SK-N-SH (cell line): ENCODE measurements around the gene MST1. TPM values are rescaled to one million over a fixed set of nuclear protein-coding genes. Genes with fewer than 3 reads are reported as not detected.

Experiments used
- CTCF ChIA-PET: fragments of 300-600, 350-600 bp; formaldehyde crosslinking; extraction: SDS; loops from one replicate; lab custom pipeline; 2021; lab: Yijun Ruan, JAX
- POLR2A ChIA-PET: fragments of 350-600 bp; sonication (Branson Sonifier 250); formaldehyde crosslinking; extraction: SDS; loops from one replicate; lab custom pipeline; 2020; ENCODE audit warnings: antibody characterized with exemption, inconsistent platforms; lab: Yijun Ruan, JAX
- DNase-seq: peaks from one replicate; pipeline ENCODE4 v3.0.0; 2012
- H2AFZ ChIP-seq: fragments of 200-600 bp; sonication (generic); 2 replicates; pipeline ENCODE4 v1.8.1; 2016; ENCODE audit warnings: antibody characterized with exemption, mild to moderate bottlenecking, low read depth
- H3F3A ChIP-seq: fragments of 200-600 bp; sonication (generic); replicated peaks from 2 replicates; pipeline ENCODE3; 2016; ENCODE audit warnings: antibody characterized with exemption, mild to moderate bottlenecking; ENCODE audit not compliant: insufficient read depth
- H3K27ac ChIP-seq, 2 experiments: fragments of 200-500 bp in 1 of 2; fragments of 200-600 bp in 1 of 2; sonication (Bioruptor generic) in 1 of 2; sonication (generic), shearing (Covaris generic) in 1 of 2; 2 replicates each; pipeline versions ENCODE4 v1.5.1 to v1.6.1; 2014 to 2016; ENCODE audit warnings: low read depth in 2 of 2, inconsistent platforms in 1 of 2, low read length in 1 of 2, mild to moderate bottlenecking in 1 of 2, mixed read lengths in 1 of 2
- H3K27me3 ChIP-seq: fragments of 200-600 bp; sonication (generic), shearing (Covaris generic); 2 replicates; pipeline ENCODE4 v1.6.1; 2016; ENCODE audit warnings: mixed run types; ENCODE audit not compliant: insufficient read depth
- H3K36me3 ChIP-seq, 2 experiments: fragments of 200-500 bp in 1 of 2; fragments of 200-600 bp in 1 of 2; sonication (Bioruptor generic) in 1 of 2; sonication (generic) in 1 of 2; replicated peaks in 1 of 2; 2 replicates each; pipeline versions ENCODE3 to v1.5.1; 2014 to 2016; ENCODE audit warnings: low read length in 1 of 2, mild to moderate bottlenecking in 1 of 2; ENCODE audit not compliant: insufficient read depth in 2 of 2, control insufficient read depth in 1 of 2
- H3K4me1 ChIP-seq, 2 experiments: fragments of 200-500 bp in 1 of 2; fragments of 200-600 bp in 1 of 2; sonication (Bioruptor generic) in 1 of 2; sonication (generic), shearing (Covaris generic) in 1 of 2; 2 replicates each; pipeline versions ENCODE4 v1.5.1 to v1.6.1; 2014 to 2016; ENCODE audit warnings: low read depth in 1 of 2, low read length in 1 of 2, mixed run types in 1 of 2; ENCODE audit not compliant: insufficient read depth in 2 of 2, control insufficient read depth in 1 of 2
- H3K4me2 ChIP-seq: fragments of 200-600 bp; sonication (generic), shearing (Covaris generic); 2 replicates; pipeline ENCODE4 v1.6.1; 2017; ENCODE audit warnings: mixed run types
- H3K4me3 ChIP-seq, 2 experiments: fragments of 200-500 bp in 1 of 2; fragments of 200-600 bp in 1 of 2; sonication (Bioruptor generic) in 1 of 2; sonication (generic), shearing (Covaris generic) in 1 of 2; 2 replicates each; pipeline versions ENCODE4 v1.5.1 to v1.8.1; 2014 to 2016; ENCODE audit warnings: low read depth in 2 of 2, inconsistent platforms in 1 of 2, low read length in 1 of 2, mild to moderate bottlenecking in 1 of 2, mixed read lengths in 1 of 2, moderate library complexity in 1 of 2
- H3K79me2 ChIP-seq: fragments of 200-600 bp; sonication (generic); 2 replicates; pipeline ENCODE4 v1.8.1; 2017; ENCODE audit warnings: mild to moderate bottlenecking; ENCODE audit not compliant: insufficient read depth
- H3K9ac ChIP-seq: fragments of 200-600 bp; sonication (generic); 2 replicates; pipeline ENCODE4 v1.6.1; 2017; ENCODE audit warnings: mixed run types
- H3K9me2 ChIP-seq: fragments of 200-600 bp; sonication (generic); 2 replicates; pipeline ENCODE4 v1.6.1; 2017; ENCODE audit warnings: mixed run types
- H3K9me3 ChIP-seq: fragments of 200-600 bp; sonication (generic); 2 replicates; pipeline ENCODE4 v1.6.1; 2017; ENCODE audit warnings: mixed run types, mild to moderate bottlenecking, moderate library complexity
- H4K20me1 ChIP-seq: fragments of 200-600 bp; sonication (generic); 2 replicates; pipeline ENCODE4 v1.6.1; 2017; ENCODE audit warnings: mild to moderate bottlenecking, mixed run types; ENCODE audit not compliant: insufficient read depth
- CHD2 ChIP-seq: fragments of 150-350 bp; IDR thresholded peaks from 2 replicates; pipeline ENCODE4 v1.6.1; 2018; ENCODE audit warnings: low read length; ENCODE audit not compliant: partially characterized antibody
- ELF1 ChIP-seq: IDR thresholded peaks from 2 replicates; pipeline ENCODE4 v1.4.0; 2012
- EP300 ChIP-seq, 2 experiments: IDR thresholded peaks; 2 replicates each; pipeline versions ENCODE4 v1.4.0 to v1.6.1; 2012; ENCODE audit warnings: borderline replicate concordance in 1 of 2, low read depth in 1 of 2, low read length in 1 of 2
- EZH2phosphoT487 ChIP-seq: fragments of 200-600 bp; sonication (generic); IDR thresholded peaks from 2 replicates; pipeline ENCODE4 v1.6.1; 2017; ENCODE audit warnings: low read depth, mixed run types, mild to moderate bottlenecking, antibody characterized with exemption, moderate library complexity, borderline replicate concordance
- FOSL2 ChIP-seq: IDR thresholded peaks from 2 replicates; pipeline ENCODE4 v1.4.0; 2012; ENCODE audit warnings: low read depth, mild to moderate bottlenecking, moderate library complexity, borderline replicate concordance
- GABPA ChIP-seq: IDR thresholded peaks from 2 replicates; pipeline ENCODE4 v1.4.0; 2012; ENCODE audit warnings: low read depth, mild to moderate bottlenecking
- GATA2 ChIP-seq: sonication (generic); formaldehyde crosslinking; IDR thresholded peaks from 2 replicates; pipeline ENCODE4 v1.5.0; 2020; ENCODE audit warnings: mild to moderate bottlenecking, missing genetic modification reagents
- IRF3 ChIP-seq: fragments of 150-350 bp; IDR thresholded peaks from 2 replicates; pipeline ENCODE4 v1.6.1; 2016; ENCODE audit warnings: mild to moderate bottlenecking, low read depth, low read length
- NRF1 ChIP-seq: IDR thresholded peaks from 2 replicates; pipeline ENCODE4 v1.6.1; 2012; ENCODE audit warnings: low read depth, mild to moderate bottlenecking, low read length
- RCOR1 ChIP-seq: fragments of 150-350 bp; IDR thresholded peaks from 2 replicates; pipeline ENCODE4 v1.6.1; 2017; ENCODE audit warnings: antibody characterized with exemption, low read length
- REST ChIP-seq: IDR thresholded peaks from 2 replicates; pipeline ENCODE4 v1.6.1; 2012; ENCODE audit warnings: mild to moderate bottlenecking, low read depth, low read length, moderate library complexity
- RFX5 ChIP-seq: IDR thresholded peaks from 2 replicates; pipeline ENCODE4 v1.6.1; 2012; ENCODE audit warnings: mild to moderate bottlenecking, improper control_type of control experiment, low read length
- RXRA ChIP-seq: IDR thresholded peaks from 2 replicates; pipeline ENCODE4 v1.4.0; 2012; ENCODE audit warnings: low read depth, mild to moderate bottlenecking, borderline replicate concordance
- SIN3A ChIP-seq: IDR thresholded peaks from 2 replicates; pipeline ENCODE4 v1.6.1; 2012; ENCODE audit warnings: low read depth, mild to moderate bottlenecking, low read length, moderate library complexity, borderline replicate concordance
- SMC3 ChIP-seq: IDR thresholded peaks from 2 replicates; pipeline ENCODE4 v1.6.1; 2012; ENCODE audit warnings: low read depth, low read length, improper control_type of control experiment
- TAF1 ChIP-seq: IDR thresholded peaks from 2 replicates; pipeline ENCODE4 v1.6.1; 2012; ENCODE audit warnings: low read depth, mild to moderate bottlenecking, low read length, moderate library complexity, borderline replicate concordance
- USF1 ChIP-seq: IDR thresholded peaks from 2 replicates; pipeline ENCODE4 v1.4.0; 2012; ENCODE audit warnings: low read depth, borderline replicate concordance
- ZBTB33 ChIP-seq: IDR thresholded peaks from 2 replicates; pipeline ENCODE4 v1.4.0; 2012; ENCODE audit warnings: low read depth, borderline replicate concordance
- WGBS: methylation state at CpG from one replicate; pipeline ENCODE4 v1.1.6; 2017; ENCODE audit warnings: low lambda C conversion rate; 5-methylcytosine and 5-hydroxymethylcytosine counted together
- polyA plus RNA-seq, 3 experiments: library from polyadenylated mRNA; depleted of rRNA; stranded (reverse); fragments of >200 nt; gene quantifications; 2 replicates each; pipeline ENCODE4 v1.2.3, GENCODE V29; 2012

MST1 gene
- polyA plus RNA-seq, 1 of the 3 experiments (the other 2 are of a cell fraction) = 35.1 TPM

- TF ChIP-seq TAF1 (no peak), GATA2 (CRISPR knock-in tag) (no peak), USF1 (no peak), SIN3A (no peak), SMC3 (no peak), EP300 (IDR thresholded peaks at IDR 0.05; ENCODE audit: borderline replicate concordance in 1 of 2, low read depth in 1 of 2, low read length in 1 of 2) (no peak), CHD2 (no peak)
Measured at GRCh38 chr3:49712166-49712565, 22.9 kb upstream of the MST1 start (continued).

GRCh38 chr3:49711489-49711888, 22.2 kb upstream of the MST1 start:
- H3K9me2 ChIP-seq = no peaks in the 10 kb centered on the region
- H3K9me3 ChIP-seq = no peaks in the 10 kb centered on the region
- H2AFZ ChIP-seq = no peak overlapping the region
- WGBS = 97% methylated on average over 3 of the region's 5 CpGs
- H3K27ac ChIP-seq = no peak overlapping the region
- H3K79me2 ChIP-seq = no peaks in the 10 kb centered on the region
- CTCF ChIA-PET = interaction anchor here (0.5 to 1.9 kb wide), 7 partner anchors 8 to 172 kb away, joined by 3 to 14 read pairs (median 3); no protein-coding TSS in a partner anchor
- H3K4me2 ChIP-seq = no peak overlapping the region
- TF ChIP-seq RCOR1 = no peak
- TF ChIP-seq GABPA = no peak
- no peak for TF ChIP-seq GATA2 (CRISPR knock-in tag)
- TF ChIP-seq ZBTB33 = no peak
- no peak for TF ChIP-seq FOSL2
- TF ChIP-seq IRF3 = no peak
- no peak for TF ChIP-seq USF1
- TF ChIP-seq REST = no peak
- no peak for TF ChIP-seq RXRA
- no peak for TF ChIP-seq RFX5
- TF ChIP-seq NRF1 = no peak
- no peak for TF ChIP-seq EZH2phosphoT487
- no peak for TF ChIP-seq ELF1
- no peaks in the 10 kb centered on the region for H4K20me1 ChIP-seq
- H3K36me3 ChIP-seq = peaks cover 8 to 14% of the 10 kb centered on the region in 2 experiments
- H3K4me3 ChIP-seq = no peak overlapping the region
- no peak for DNase-seq
- H3F3A ChIP-seq = no peaks in the 10 kb centered on the region
- no peak overlapping the region for H3K9ac ChIP-seq
- no peaks in the 10 kb centered on the region for H3K4me1 ChIP-seq
- no peaks in the 10 kb centered on the region for H3K27me3 ChIP-seq
- POLR2A ChIA-PET = interaction anchor here (1.2 kb wide), 1 partner anchor 12 kb away, joined by 4 read pairs; the partner anchor contains the start of gene GMPPB
